HEK293 (cell line): ENCODE results near the gene SNCAIP.

Source experiments
- BCL11A ChIP-seq: fragments of 450-650 bp; formaldehyde crosslinking; IDR thresholded peaks from 2 replicates; pipeline ENCODE4 v1.5.1; 2016; ENCODE audit warnings: low read depth, missing biosample characterization, missing genetic modification characterization
- EGR2 ChIP-seq: fragments of 450-650 bp; formaldehyde crosslinking; IDR thresholded peaks from 2 replicates; pipeline ENCODE4 v1.5.1; 2016; ENCODE audit warnings: low read depth, missing biosample characterization, missing genetic modification characterization
- HOXC10 ChIP-seq: sonication (generic); formaldehyde crosslinking; IDR thresholded peaks from 2 replicates; pipeline ENCODE4 v1.8.1; 2023; ENCODE audit warnings: mild to moderate bottlenecking, missing genetic modification reagents
- KLF8 ChIP-seq: fragments of 450-650 bp; formaldehyde crosslinking; IDR thresholded peaks from 2 replicates; pipeline ENCODE4 v1.5.1; 2016; ENCODE audit warnings: missing biosample characterization, missing genetic modification characterization
- MYNN ChIP-seq: fragments of 450-650 bp; formaldehyde crosslinking; IDR thresholded peaks from 2 replicates; pipeline ENCODE4 v1.5.1; 2016; ENCODE audit warnings: missing biosample characterization, missing genetic modification characterization, borderline replicate concordance
- MZF1 ChIP-seq: fragments of 450-650 bp; formaldehyde crosslinking; IDR thresholded peaks from 2 replicates; pipeline ENCODE4 v1.5.1; 2017; ENCODE audit warnings: missing biosample characterization, missing genetic modification characterization, borderline replicate concordance
- OVOL3 ChIP-seq: fragments of 450-650 bp; formaldehyde crosslinking; IDR thresholded peaks from 2 replicates; pipeline ENCODE4 v1.5.1; 2016; ENCODE audit warnings: missing biosample characterization, missing genetic modification characterization
- PRDM1 ChIP-seq: fragments of 450-650 bp; formaldehyde crosslinking; IDR thresholded peaks from 2 replicates; pipeline ENCODE4; 2016; ENCODE audit warnings: missing biosample characterization, missing genetic modification characterization
- RBAK ChIP-seq: fragments of 450-650 bp; formaldehyde crosslinking; IDR thresholded peaks from 2 replicates; pipeline ENCODE4 v1.5.1; 2016; ENCODE audit warnings: missing biosample characterization, missing genetic modification characterization
- SALL2 ChIP-seq: fragments of 450-650 bp; formaldehyde crosslinking; IDR thresholded peaks from 2 replicates; pipeline ENCODE4 v1.5.0; 2017; ENCODE audit warnings: missing biosample characterization, mild to moderate bottlenecking, missing genetic modification characterization, borderline replicate concordance
- SCRT1 ChIP-seq: fragments of 450-650 bp; formaldehyde crosslinking; IDR thresholded peaks from 2 replicates; pipeline ENCODE4 v1.5.1; 2016; ENCODE audit warnings: missing biosample characterization, missing genetic modification characterization, borderline replicate concordance
- WT1 ChIP-seq: fragments of 450-650 bp; formaldehyde crosslinking; IDR thresholded peaks from 2 replicates; pipeline ENCODE4 v1.5.1; 2016; ENCODE audit warnings: missing biosample characterization, missing genetic modification characterization
- ZNF114 ChIP-seq: fragments of 450-650 bp; formaldehyde crosslinking; IDR thresholded peaks from 2 replicates; pipeline ENCODE4 v1.5.0; 2017; ENCODE audit warnings: missing biosample characterization, missing genetic modification characterization
- ZNF133 ChIP-seq: fragments of 450-650 bp; formaldehyde crosslinking; IDR thresholded peaks from 2 replicates; pipeline ENCODE4 v1.5.1; 2016; ENCODE audit warnings: missing biosample characterization, missing genetic modification characterization
- ZNF175 ChIP-seq: fragments of 450-650 bp; formaldehyde crosslinking; IDR thresholded peaks from 2 replicates; pipeline ENCODE4 v1.5.1; 2016; ENCODE audit warnings: missing biosample characterization, missing genetic modification characterization
- ZNF19 ChIP-seq: fragments of 450-650 bp; formaldehyde crosslinking; IDR thresholded peaks from 2 replicates; pipeline ENCODE4; 2016; ENCODE audit warnings: missing biosample characterization, missing genetic modification characterization, low read depth
- ZNF211 ChIP-seq: fragments of 450-650 bp; formaldehyde crosslinking; IDR thresholded peaks from 2 replicates; pipeline ENCODE4 v1.5.1; 2016; ENCODE audit warnings: low read depth, missing biosample characterization, missing genetic modification characterization
- ZNF223 ChIP-seq: fragments of 450-650 bp; formaldehyde crosslinking; IDR thresholded peaks from 2 replicates; pipeline ENCODE4 v1.5.1; 2016; ENCODE audit warnings: missing biosample characterization, missing genetic modification characterization
- ZNF274 ChIP-seq, 2 experiments: fragments of 200-500 bp in 1 of 2; fragments of 450-650 bp in 1 of 2; sonication (Bioruptor generic) in 1 of 2; formaldehyde crosslinking in 1 of 2; IDR thresholded peaks; 2 replicates each; pipeline versions ENCODE4 v1.5.1 to v1.6.1; 2014 to 2016; ENCODE audit warnings: borderline replicate concordance in 1 of 2, inconsistent platforms in 1 of 2, low read length in 1 of 2, missing biosample characterization in 1 of 2, missing genetic modification characterization in 1 of 2
- ZNF350 ChIP-seq: fragments of 450-650 bp; formaldehyde crosslinking; IDR thresholded peaks from 2 replicates; pipeline ENCODE4 v1.5.0; 2017; ENCODE audit warnings: missing biosample characterization, mild to moderate bottlenecking, missing genetic modification characterization
- ZNF558 ChIP-seq: fragments of 450-650 bp; formaldehyde crosslinking; IDR thresholded peaks from 2 replicates; pipeline ENCODE4 v1.5.1; 2016; ENCODE audit warnings: missing biosample characterization, missing genetic modification characterization
- ZNF560 ChIP-seq: fragments of 450-650 bp; formaldehyde crosslinking; IDR thresholded peaks from 2 replicates; pipeline ENCODE4 v1.5.1; 2017; ENCODE audit warnings: missing biosample characterization, missing genetic modification characterization, borderline replicate concordance
- ZNF571 ChIP-seq: fragments of 450-650 bp; formaldehyde crosslinking; IDR thresholded peaks from 2 replicates; pipeline ENCODE4 v1.5.0; 2017; ENCODE audit warnings: missing biosample characterization, missing genetic modification characterization
- ZNF600 ChIP-seq: fragments of 450-650 bp; formaldehyde crosslinking; IDR thresholded peaks from 2 replicates; pipeline ENCODE4 v1.5.1; 2016; ENCODE audit warnings: missing biosample characterization, missing genetic modification characterization
- ZNF626 ChIP-seq: fragments of 450-650 bp; sonication (Bioruptor Pico); formaldehyde crosslinking; IDR thresholded peaks from 2 replicates; pipeline ENCODE4 v1.5.1; 2018; ENCODE audit warnings: missing biosample characterization, missing genetic modification characterization, inconsistent platforms
- ZNF664 ChIP-seq: fragments of 450-650 bp; formaldehyde crosslinking; IDR thresholded peaks from 2 replicates; pipeline ENCODE4 v1.5.1; 2016; ENCODE audit warnings: missing biosample characterization, missing genetic modification characterization
- ZNF747 ChIP-seq: fragments of 450-650 bp; formaldehyde crosslinking; IDR thresholded peaks from 2 replicates; pipeline ENCODE4 v1.5.1; 2016; ENCODE audit warnings: missing biosample characterization, missing genetic modification characterization
- ZNF837 ChIP-seq: fragments of 450-650 bp; formaldehyde crosslinking; IDR thresholded peaks from 2 replicates; pipeline ENCODE4 v1.5.1; 2016; ENCODE audit warnings: missing biosample characterization, missing genetic modification characterization
- TF ChIP-seq, protein P1 (sequence below): fragments of 450-650 bp; formaldehyde crosslinking; IDR thresholded peaks from 2 replicates; pipeline ENCODE4 v1.5.1; 2016; ENCODE audit warnings: missing biosample characterization, missing genetic modification characterization
- TF ChIP-seq, protein P2 (sequence below): fragments of 450-650 bp; formaldehyde crosslinking; IDR thresholded peaks from 2 replicates; pipeline ENCODE4 v1.5.1; 2016; ENCODE audit warnings: missing biosample characterization, missing genetic modification characterization
- TF ChIP-seq, protein P3 (sequence below): fragments of 450-650 bp; formaldehyde crosslinking; IDR thresholded peaks from 2 replicates; pipeline ENCODE4 v1.5.1; 2016; ENCODE audit warnings: missing biosample characterization, missing genetic modification characterization
- TF ChIP-seq, protein P4 (sequence below): fragments of 450-650 bp; formaldehyde crosslinking; IDR thresholded peaks from 2 replicates; pipeline ENCODE4 v1.5.1; 2016; ENCODE audit warnings: missing biosample characterization, missing genetic modification characterization

The SNCAIP gene

DNA sequence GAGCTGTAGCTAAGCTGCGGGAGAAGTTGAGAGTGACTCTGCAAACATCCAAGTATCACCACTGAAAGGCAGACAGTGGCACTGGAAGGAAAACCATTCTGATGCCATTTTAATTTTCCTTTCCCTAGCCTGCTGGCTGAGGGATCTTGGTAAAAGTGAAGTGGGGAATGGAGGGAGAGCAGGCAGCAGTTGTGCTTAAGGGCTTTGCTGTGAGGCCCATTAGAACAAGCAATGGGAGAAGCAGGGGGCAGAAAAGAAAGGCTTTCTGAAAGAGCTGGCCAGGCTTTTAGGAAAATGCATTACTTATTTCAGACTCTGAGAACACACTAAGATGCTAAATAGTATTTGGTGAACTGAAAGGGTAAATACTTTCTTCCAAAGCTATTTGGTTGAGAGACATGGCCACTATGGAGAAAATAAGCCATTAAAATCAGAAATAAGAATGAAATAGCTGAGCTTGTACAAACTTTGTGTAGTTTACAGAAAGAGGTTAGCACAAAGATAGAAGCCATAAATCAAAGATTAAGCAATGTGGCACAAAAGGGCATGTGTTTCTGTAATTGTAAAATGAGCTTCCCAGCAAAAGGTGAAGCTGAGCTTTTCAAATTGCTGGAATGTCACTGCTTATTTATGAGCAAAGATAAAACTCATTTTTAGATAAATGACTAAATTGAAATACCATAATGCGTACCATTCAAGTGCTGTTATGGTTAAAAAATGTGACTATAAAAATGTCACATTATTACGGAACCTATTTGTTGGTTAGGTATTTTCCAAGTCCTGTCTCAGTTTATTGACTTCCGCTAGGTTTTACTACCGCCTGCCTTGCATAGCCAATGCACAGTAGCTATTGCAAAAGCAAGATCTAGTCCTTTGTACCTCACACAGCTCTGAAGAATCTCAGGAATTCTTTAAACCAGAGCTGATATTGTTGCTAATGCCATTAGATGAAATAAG, 20.8 kb downstream of the SNCAIP start (continued):
- TF ChIP-seq, protein P1, sequence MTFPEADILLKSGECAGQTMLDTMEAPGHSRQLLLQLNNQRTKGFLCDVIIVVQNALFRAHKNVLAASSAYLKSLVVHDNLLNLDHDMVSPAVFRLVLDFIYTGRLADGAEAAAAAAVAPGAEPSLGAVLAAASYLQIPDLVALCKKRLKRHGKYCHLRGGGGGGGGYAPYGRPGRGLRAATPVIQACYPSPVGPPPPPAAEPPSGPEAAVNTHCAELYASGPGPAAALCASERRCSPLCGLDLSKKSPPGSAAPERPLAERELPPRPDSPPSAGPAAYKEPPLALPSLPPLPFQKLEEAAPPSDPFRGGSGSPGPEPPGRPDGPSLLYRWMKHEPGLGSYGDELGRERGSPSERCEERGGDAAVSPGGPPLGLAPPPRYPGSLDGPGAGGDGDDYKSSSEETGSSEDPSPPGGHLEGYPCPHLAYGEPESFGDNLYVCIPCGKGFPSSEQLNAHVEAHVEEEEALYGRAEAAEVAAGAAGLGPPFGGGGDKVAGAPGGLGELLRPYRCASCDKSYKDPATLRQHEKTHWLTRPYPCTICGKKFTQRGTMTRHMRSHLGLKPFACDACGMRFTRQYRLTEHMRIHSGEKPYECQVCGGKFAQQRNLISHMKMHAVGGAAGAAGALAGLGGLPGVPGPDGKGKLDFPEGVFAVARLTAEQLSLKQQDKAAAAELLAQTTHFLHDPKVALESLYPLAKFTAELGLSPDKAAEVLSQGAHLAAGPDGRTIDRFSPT, result no peak
- TF ChIP-seq ZNF747 (tag by site-specific recombination), result no peak
- TF ChIP-seq RBAK (tag by site-specific recombination), result no peak
- no peak for TF ChIP-seq ZNF211 (tag by site-specific recombination)
- no peak for TF ChIP-seq HOXC10 (CRISPR knock-in tag)
- no peak for TF ChIP-seq ZNF560 (tag by site-specific recombination)
- TF ChIP-seq EGR2 (tag by site-specific recombination), result no peak
- no peak for TF ChIP-seq ZNF133
- TF ChIP-seq, protein P2, sequence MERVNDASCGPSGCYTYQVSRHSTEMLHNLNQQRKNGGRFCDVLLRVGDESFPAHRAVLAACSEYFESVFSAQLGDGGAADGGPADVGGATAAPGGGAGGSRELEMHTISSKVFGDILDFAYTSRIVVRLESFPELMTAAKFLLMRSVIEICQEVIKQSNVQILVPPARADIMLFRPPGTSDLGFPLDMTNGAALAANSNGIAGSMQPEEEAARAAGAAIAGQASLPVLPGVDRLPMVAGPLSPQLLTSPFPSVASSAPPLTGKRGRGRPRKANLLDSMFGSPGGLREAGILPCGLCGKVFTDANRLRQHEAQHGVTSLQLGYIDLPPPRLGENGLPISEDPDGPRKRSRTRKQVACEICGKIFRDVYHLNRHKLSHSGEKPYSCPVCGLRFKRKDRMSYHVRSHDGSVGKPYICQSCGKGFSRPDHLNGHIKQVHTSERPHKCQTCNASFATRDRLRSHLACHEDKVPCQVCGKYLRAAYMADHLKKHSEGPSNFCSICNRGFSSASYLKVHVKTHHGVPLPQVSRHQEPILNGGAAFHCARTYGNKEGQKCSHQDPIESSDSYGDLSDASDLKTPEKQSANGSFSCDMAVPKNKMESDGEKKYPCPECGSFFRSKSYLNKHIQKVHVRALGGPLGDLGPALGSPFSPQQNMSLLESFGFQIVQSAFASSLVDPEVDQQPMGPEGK (tag by site-specific recombination), result no peak
- no peak for TF ChIP-seq ZNF274 (IDR thresholded peaks at IDR 0.05; ENCODE audit: low read length)
- TF ChIP-seq ZNF274 (tag by site-specific recombination; IDR thresholded peaks at IDR 0.05; ENCODE audit: borderline replicate concordance), result no peak
- peak; percentile 64 for TF ChIP-seq WT1
- no peak for TF ChIP-seq PRDM1
- 0 out of 2 replicates have a peak, but pooled peaks have one; percentile 20 for TF ChIP-seq BCL11A (tag by site-specific recombination)
- peak; percentile 56; the same call in 1 of the 2 replicates for TF ChIP-seq SCRT1 (tag by site-specific recombination)
- no peak for TF ChIP-seq ZNF664 (tag by site-specific recombination)
- no peak for TF ChIP-seq ZNF626 (tag by site-specific recombination)
- peak; percentile 90 for TF ChIP-seq OVOL3 (tag by site-specific recombination)
- TF ChIP-seq ZNF571 (tag by site-specific recombination), result no peak
- no peak for TF ChIP-seq ZNF175 (tag by site-specific recombination)
- no peak for TF ChIP-seq MZF1 (tag by site-specific recombination)
- TF ChIP-seq SALL2 (tag by site-specific recombination), result no peak
- no peak for TF ChIP-seq ZNF558 (tag by site-specific recombination)
- no peak for TF ChIP-seq ZNF223
- TF ChIP-seq, protein P3, sequence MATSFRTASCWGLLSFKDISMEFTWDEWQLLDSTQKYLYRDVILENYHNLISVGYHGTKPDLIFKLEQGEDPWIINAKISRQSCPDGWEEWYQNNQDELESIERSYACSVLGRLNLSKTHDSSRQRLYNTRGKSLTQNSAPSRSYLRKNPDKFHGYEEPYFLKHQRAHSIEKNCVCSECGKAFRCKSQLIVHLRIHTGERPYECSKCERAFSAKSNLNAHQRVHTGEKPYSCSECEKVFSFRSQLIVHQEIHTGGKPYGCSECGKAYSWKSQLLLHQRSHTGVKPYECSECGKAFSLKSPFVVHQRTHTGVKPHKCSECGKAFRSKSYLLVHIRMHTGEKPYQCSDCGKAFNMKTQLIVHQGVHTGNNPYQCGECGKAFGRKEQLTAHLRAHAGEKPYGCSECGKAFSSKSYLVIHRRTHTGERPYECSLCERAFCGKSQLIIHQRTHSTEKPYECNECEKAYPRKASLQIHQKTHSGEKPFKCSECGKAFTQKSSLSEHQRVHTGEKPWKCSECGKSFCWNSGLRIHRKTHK (tag by site-specific recombination), result no peak
- no peak for TF ChIP-seq ZNF837
- no peak for TF ChIP-seq ZNF114 (tag by site-specific recombination)
- no peak for TF ChIP-seq ZNF600 (tag by site-specific recombination)
- TF ChIP-seq ZNF350 (tag by site-specific recombination), result peak; percentile 81; the same call in 1 of the 2 replicates
- TF ChIP-seq, protein P4, sequence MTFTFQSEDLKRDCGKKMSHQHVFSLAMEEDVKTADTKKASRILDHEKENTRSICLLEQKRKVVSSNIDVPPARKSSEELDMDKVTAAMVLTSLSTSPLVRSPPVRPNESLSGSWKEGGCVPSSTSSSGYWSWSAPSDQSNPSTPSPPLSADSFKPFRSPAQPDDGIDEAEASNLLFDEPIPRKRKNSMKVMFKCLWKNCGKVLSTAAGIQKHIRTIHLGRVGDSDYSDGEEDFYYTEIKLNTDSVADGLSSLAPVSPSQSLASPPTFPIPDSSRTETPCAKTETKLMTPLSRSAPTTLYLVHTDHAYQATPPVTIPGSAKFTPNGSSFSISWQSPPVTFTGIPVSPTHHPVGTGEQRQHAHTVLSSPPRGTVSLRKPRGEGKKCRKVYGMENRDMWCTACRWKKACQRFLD (tag by site-specific recombination), result no peak
- no peak for TF ChIP-seq KLF8 (tag by site-specific recombination)
- no peak; the same call in 1 of the 2 replicates for TF ChIP-seq ZNF19 (tag by site-specific recombination)
- TF ChIP-seq MYNN, result no peak
